Glomerular visceral epithelial cell (primary cell): Measurements from ENCODE around the gene RNF151.
"Not testable (repeated sequence)": the region's sequence is repeated elsewhere in the genome, so short reads cannot be mapped to it uniquely, and the experiment has no call there.

Experiments
- DNase-seq: peaks from one replicate; pipeline ENCODE4 v3.0.0-alpha.2; 2016; ENCODE audit errors: extremely low spot score

Gene RNF151

DNA sequence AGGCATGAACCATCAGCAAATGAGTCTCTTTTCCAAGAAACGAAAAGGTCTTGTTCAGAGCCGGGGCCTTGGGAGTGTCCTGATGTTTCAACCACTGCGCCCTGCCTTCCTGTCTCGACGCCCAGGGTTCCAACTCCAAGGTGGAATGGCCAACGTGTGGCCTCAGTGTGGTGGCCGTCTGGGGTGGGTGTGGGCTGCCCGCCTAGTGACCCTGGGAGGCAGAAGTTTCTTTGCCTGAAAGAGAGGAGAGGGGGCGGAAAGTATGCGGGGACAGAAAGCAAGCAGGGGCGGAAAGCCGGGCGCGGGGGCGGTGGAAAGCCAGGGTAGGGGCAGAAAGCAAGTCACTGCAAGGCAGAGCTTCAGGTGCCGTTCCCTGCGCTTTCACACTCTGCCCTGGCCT is 27.7 kb upstream of the RNF151 start:
- DNase-seq, result no peak

DNA sequence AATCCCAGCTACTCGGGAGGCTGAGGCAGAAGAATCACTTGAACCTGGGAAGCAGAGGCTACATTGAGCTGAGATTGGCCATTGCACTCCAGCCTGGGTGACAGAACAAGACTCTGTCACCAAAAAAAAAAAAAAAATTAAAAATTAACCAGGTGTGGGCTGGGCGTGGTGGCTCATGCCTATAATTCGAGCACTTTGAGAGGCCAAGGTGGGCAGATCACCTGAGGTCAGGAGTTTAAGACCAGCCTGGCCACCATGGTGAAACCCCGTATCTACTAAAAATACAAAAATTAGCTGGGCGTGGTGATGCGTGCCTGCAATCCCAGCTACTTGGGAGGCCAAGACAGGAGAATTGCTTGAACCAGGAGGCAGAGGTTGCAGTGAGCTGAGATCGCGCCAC is 26.8 kb upstream of the RNF151 start:
- not testable (repeated sequence) for DNase-seq

DNA sequence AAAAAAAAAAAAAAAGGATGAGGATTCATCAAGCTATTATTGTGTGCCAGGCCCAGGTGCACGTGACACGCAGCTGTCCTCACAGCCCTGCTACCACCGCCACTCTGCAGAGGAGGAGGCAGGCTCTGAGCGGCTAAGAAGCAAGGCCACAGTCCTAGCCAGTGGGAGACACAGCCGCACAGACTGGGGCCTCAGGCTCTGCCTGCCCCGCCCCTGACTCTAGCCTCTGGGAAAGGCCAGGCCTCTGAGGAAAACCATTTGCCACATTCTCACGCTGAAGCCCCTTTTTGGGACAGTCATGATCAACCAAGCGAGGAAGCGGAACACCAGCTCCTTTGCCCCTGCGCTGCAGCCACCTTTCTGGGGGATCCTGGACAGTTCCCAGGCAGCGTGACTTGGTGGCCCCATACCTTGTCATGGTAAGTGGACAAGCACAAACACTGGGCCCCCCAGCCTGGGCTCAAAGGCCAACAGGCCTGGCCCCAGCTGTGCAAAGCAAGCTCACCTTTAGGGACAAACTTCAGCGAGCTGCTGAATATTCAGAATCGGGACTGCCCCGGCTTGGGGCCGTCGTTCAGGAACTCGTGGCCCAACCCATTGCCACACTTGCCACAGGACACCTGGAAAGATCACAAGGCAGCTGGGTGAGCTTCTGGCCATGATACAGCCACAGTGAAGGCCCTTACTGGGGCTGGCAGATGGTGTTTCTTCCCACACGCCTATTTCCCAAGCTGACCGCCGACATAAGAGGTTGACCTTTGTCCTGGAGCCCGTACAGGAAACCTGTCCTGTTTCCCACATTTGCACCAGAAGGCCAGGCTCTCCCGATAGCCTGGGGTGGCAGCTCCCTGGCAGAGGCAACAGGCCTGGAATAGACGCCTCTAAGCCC is 26.1 kb upstream of the RNF151 start:
- no peak for DNase-seq

DNA sequence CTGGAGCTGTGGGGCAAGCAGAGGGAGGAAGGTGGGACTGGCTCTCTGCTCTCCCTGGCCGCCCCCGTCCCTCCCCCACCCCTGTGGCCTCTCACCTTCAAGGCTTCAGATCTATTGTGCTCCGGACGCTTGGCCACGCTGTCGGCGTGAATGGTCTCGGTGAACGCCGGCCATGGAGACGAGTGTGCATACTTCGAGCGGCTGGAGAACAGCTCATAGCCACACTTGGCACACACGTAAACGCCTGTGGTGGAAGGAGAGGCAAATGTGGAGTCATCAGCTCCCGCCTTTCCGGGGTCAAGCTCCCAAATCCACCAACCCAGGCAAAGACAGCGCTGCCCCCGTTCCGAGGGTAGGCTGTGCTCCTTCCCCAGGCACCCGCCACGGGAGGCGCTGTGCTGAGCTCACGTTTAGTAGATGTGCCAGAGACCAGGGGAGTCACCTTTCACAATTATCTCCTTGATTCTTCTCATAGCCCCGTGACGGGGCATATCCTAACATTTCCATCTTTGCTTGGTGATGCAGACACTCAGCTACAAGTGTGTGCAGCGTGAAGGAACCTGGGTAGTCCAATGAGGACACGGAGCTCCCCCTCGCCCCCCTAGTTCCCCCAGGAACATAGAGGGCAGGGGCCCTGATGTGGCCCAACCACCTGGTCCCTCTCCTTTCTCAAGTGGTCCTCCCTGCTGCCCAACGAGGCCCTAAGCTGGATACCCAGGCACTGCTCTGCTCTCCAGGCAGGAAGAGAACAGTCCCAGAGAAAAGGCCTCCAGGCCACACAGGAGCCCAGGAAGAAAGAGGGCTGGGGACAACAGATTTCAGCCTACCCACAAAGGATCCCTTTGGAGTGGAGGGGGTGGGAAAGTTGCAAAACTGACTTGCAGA is 25.3 kb upstream of the RNF151 start:
- DNase-seq, result peak; percentile 81

DNA sequence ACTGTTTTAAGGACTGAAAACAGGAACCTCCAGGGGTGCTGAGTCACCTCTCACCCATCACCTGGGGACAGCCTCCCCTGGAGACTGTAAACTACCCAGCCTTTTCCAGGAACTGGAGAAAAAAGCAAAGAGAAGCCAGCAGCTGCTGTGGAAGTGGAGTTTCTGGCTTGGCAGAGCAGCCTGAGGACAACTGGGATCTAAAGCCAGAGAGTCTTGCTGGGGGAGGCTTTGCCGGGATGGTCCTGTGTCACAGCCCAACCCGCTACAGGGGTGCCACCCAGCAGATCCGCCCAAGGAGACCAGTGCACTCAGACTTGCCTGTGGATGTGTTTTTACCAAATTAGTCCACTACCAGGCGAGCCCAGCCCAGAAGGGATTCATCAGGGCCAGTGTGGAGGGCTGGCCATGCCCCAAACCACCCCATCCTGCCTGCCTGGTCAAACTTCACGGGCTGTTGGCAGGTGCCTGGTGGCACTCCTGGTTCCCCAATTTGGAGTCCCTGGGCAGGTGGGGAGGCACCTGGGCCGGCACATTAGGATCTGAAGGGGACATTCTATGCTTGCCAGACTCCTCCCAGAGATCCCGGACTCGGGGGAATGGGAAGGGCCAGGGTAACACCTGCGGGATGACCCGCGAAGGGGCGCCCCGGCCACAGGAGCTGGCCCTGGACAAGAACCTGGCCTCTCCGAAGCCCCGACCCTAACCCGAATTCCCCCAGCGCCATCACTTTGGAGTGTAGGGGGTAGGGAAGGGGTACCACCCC is 24.4 kb upstream of the RNF151 start:
- DNase-seq, result no peak

DNA sequence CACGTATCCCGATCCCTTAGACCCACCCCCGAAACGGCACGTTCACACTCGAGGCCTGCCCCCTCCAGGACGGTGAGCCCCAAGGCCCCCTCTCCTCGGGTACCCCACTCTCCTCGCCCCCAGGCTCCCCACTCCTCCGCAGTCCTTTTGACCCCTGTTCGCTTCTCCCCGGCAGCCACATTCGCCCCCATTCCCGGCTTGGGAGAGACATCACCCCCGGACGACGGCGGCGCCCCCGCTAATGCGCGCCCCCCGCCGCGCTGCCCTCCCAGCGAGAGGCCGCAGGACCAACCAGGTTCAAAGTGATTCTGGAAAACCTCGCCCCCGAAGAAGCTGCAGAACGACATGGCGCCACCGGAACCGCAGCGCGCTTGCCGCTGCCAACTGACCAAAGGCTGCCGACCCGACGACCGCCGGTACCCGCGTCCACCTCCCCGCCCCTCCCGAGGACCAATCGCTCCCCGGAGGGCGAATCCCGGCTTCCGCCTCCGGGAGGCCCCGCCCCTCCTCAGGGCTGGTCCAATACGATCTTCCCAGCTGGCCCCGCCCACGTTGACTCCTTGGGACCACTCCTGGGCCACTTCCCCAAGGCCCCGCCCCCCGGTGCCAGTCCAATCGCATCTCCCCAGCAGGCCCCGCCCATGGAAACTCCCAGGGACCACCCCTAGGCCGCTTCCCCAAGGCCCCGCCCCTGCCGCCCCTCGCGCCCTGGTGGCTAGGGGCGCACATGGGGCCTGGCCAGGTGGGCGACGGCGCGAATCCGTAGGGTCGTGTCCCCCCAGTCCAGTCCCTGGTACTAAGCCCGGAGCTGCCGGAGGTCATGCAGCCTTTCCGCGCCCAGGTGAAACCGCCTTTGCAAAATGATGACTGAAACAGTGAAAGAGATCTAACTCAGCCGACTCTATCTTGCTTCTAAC is 23.6 kb upstream of the RNF151 start, which contains the start of gene MSRB1:
TSS of gene MSRB1 (minus strand) at position 390 of the 917 bp plus-strand sequence. CDS start at position 347, 43 bp downstream.
- DNase-seq, result peak; percentile 98

DNA sequence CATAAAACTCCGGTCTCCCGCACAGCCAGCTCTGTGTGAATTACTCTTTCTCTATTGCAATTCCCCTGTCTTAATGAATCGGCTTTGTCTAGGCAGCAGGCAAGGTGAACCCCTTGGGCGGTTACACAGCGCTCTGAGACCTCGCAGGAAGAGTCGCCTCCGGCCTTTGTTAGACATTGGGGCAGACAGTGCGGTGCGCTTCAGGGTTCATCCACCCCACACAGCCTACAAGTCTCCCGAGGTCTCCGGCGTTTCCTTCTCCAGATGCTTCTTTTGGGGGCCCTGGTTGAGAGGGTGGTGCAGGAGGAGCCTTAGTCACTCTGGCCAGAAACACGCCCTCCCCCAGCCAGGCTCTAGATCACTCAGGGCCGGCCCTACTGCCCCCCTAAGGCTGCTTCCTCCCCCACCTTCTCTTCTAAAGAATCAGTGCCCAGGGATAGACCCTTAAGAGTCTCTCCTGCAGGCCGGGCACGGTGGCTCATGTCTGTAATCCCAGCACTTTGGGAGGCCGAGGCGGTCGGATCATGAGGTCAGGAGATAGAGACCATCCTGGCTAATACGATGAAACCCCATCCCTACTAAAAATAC is 21.9 kb upstream of the RNF151 start:
- no peak for DNase-seq

DNA sequence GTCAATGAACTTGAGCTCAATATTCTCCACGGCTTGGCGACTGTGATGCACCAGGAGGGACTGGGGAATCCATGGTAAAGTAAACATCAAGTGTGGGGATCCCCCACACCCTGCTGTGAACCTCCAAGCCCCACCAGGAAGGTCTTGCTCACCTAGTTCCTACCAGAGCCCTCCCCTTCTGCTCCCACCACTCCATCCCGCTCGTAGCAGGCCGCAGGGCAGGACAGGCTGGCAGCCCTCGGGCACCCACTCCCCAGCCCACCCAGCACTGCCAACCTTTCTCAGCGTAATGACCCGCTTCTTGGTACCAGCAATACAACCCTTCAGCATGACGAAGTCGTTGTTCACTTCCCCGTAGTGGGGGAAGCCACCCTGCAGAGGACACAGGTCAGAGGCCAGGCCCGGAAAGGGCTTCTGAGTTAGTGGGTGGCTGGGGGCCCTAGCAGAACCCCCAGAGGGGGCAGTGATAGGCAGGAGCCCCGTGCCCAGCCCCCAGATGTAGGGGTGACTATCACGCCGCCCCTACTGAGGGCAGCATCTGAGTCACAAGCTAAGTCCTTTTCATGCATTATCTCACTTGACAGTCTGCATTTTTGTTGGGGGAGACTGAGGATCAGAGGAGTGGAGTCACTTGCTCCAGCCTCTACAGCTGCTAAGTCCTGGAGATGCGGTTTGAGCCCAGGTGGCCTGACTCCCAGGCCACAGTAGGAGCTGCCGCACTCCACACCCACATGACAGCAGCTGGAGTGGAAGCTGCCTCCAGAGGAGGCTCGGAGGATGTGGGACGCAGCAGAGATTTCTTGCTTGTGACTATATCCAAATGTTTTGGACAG is 20.9 kb upstream of the RNF151 start:
- no peak for DNase-seq

DNA sequence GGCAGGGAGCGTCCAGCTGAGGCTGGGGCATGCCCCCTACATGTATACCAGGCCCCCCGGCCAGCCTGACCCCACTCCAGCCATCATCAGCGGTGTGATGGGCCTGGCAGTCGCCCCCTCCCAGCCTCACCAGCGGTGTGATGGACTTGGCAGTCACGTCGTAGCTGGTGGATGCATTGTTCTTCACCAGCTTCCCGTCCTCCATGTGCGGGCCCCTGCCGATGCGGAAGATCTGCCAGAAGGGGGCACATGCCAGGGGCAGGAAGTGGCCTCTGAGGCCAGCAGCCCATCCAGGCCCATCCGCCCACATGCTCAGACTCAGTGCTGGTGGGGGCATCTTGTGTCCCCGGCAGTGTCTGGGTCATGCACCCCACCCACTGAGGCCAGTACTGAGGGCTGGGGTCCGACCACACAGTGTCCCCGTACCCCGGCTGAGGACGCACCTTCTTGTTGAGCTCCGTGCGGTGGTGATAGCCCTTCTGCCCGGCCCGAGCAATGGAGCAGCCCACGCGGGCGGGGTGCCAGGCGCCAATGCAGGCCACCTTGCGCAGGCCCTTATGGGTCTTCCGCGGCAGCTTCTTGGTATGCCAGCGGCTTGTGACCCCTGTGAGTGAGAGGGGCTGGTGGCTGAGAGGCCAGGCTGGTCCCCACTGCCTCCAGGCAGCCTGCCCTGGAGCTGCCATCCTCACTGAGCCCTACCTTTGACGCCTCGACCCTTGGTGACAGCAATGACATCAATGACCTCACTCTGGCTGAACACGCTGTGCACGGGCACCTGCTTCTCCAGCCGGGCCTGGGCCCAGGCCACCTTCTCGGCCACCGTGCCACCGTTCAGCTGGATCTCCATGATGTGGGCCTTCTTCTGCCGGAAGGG is 19.9 kb upstream of the RNF151 start:
- DNase-seq, result no peak

DNA sequence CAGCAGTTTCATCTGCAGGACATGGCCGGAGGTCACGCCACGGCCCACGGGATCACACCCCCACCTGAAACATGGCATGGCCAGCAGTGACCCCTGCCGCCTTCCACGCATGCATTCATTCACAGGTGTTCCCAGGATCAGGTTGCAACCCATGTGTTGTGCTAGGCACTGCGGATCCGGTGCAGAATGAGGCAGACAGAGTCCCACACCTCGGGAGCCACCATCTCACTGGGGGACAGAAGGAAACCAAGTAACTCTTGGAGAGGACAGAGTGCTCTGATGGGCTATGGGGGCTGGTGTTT is 19.3 kb upstream of the RNF151 start:
- DNase-seq, result no peak

DNA sequence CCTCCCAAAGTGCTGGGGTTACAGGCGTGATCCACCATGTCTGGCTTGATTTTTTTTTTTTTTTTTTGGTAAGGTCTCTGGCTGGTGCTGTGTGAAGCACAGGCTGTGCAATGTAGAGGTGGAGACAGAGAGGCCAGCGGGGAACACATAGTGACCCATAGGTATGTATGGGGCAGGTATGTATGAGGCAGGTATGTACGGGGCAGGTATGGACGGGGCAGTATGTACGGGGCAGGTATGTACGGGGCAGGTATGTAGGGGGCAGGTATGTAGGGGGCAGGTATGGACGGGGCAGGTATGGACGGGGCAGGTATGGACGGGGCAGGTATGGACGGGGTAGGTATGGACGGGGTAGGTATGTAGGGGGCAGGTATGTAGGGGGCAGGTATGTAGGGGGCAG is 17.1 kb upstream of the RNF151 start:
- no peak for DNase-seq

DNA sequence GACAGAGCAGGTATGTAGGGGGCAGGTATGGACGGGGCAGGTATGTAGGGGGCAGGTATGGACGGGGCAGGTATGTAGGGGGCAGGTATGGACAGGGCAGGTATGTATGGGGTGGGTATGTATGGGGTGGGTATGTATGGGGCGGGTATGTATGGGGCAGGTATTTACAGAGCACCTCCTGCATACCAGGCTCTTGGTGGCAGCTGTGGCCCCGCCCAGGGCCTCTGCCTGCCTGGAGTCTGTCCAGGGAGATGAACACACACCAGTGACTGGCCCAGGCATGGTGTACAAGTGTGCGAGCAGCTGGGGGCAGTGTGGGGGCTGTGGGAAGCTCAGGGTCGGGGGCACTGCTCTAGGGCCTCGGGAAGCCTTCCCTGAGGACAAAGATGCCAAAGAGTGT is 16.6 kb upstream of the RNF151 start:
- DNase-seq, result no peak

DNA sequence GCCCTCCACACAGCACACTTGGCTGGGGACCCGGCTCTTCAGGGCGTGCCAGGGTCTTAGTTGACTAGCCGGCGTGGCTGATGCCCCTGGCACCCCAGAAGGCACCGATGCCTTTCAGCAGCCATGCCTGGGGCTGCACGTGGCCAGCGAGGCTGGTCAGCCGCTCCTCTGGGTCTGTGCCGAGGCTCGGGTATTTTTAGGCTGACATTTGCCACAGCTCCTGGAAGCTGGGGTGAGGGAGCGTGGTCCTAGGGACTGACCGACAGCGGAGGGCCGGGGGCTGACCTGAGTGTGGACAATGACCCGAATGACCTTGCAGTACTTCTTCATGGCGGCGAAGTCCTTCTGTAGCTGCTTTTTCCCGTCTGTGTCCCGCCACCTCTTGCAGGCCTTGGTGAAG is 16.1 kb upstream of the RNF151 start:
- no peak for DNase-seq

DNA sequence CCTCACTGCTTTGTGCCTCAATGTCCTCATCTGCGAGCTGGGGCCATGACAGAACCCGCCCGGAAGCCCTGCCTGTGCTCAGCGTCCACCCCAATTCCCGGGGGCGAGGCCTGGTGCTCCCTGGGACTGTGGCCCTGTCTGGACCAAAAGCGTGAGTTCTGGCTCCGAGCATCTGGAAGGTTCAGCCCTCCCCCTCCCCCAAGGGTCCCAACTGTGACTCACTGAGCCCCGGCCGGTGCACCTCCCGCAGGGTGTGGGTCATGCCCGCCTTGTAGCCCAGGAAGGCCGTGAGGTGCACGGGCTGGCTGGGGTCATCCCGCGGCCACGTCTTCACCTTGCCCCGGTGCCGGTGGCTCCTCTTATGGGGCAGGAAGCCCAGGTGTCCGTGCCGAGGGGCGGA is 12.9 kb upstream of the RNF151 start:
- no peak for DNase-seq

DNA sequence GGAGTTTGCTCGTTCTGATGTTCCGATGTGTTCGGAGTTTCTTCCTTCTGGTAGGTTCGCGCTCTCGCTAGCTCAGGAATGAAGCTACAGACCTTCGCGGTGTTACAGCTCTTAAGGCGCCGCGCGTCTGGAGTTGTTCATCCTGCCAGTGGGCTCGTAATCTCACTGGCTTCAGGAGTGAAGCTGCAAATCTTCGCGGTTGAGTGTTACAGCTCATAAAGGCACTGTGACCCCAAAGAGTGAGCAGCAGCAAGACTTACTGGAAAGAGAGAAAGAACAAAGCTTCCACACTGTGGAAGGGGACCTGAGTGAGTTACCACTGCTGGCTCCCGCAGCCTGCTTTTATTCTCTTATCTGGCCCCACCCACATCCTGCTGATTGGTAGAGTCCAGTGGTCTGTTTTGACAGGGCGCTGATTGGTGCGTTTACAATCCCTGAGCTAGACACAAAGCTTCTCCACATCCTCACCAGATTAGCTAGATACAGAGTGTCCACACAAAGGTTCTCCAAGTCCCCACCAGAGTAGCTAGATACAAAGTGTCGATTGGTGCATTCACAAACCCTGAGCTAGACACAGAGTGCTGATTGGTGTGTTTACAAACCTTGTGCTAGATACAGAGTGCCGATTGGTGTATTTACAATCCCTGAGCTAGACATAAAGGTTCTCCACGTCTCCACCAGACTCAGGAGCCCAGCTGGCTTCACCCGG is 9.1 kb upstream of the RNF151 start:
- DNase-seq, result not testable (repeated sequence)

DNA sequence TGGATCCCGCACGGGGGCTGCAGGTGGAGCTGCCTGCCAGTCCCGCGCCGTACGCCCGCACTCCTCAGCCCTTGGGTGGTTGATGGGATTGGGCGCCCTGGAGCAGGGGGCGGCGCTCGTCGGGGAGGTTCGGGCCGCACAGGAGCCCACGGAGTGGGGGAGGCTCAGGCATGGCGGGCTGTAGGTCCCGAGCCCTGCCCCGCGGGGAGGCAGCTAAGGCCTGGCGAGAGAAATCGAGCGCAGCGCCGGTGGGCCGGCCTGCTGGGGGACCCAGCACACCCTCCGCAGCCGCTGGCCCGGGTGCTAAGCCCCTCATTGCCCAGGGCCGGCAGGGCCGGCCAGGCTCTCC is 8.5 kb upstream of the RNF151 start:
- not testable (repeated sequence) for DNase-seq

DNA sequence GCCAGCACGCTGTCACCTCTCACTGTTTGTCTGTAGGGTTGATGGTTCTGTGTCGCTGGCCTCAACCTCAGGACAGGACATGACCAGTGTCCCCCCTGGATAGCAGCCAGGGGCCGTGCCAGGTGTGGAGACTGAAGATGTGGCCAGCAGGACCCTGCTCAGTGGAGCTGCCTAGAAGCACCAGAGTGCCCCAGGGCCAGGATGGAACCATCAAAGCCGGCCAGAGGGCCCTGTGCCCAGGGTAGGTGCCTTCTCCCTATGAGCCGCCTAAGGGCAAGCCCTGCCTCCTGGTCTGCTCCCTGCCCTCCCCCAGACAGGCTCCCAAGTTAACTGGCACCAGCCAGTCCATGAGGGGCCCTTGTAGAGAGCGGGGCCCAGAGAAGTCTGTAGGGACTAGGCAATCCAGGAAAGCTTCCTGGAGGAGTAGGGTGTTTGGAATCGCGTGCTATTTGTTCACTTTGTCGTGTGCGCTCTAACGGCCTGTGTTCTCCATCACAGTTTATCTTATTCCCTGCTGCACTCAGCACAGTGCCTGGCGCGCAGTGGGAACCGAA is 7.9 kb upstream of the RNF151 start:
- DNase-seq, result no peak
